GM19193 (cell line): Measurements from ENCODE around the gene TMEM200A.

Experiments
- POLR2A ChIP-seq: IDR thresholded peaks from 4 replicates; pipeline ENCODE4 v1.6.1; 2011; ENCODE audit not compliant: insufficient read depth, insufficient read length; ENCODE audit errors: extremely low read depth

Gene TMEM200A

DNA sequence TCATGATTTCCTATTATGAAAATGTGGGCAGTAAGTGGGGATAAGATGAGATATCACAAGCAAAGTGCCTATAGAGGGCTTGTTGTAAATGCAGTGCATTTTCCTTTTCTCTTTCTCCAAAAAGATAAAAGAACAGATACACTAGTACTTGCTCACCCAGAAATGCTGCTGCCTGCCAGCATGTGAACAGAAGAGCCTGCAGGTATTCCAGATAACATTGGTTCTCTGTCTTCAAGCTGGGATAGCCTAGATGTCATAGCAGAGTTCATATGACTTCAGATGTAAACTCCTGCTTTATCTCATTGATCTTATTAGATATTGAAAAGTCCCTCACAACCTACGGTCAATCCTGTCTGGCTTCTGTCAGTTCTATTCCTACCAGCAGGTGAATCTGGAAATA, 123.7 kb downstream of the TMEM200A start:
- no peak for TF ChIP-seq POLR2A
